SIG-M5 treated with dmso at 0.1 percent for 504 hours (cell line): ENCODE results near the gene LCP1.
"Not testable (repeated sequence)": the region's sequence is repeated elsewhere in the genome, so short reads cannot be mapped to it uniquely, and the experiment has no call there.

ENCODE experiments used
- DNase-seq: peaks from one replicate; lab custom pipeline; 2025; ENCODE audit not compliant: unreplicated experiment; lab: John Stamatoyannopoulos, UW

LCP1 gene

DNA sequence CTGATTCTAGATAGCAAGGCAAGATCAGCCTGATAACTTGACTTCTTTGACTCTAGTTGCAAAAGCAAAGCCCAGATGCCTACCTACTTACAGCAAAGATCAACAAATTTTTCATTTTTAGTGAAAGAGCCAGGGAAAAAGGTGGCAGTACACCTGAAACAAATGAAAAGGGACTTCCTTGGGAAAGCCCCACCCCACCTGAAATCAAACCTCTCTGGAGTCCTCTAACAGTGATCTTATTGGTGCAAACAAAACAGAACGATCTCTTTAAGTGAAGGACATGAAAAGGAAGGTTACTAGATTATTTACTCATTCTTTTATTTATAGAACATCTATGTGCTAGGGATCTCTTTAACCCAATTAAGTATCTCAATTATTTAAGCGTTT is 507 bp upstream of the LCP1 start:
- DNase-seq, result no peak

- DNase-seq, result no peak
These were observed 569 bp downstream of the LCP1 start for GRCh38 chr13:46181377-46181839.

GRCh38 chr13:46179969-46180763 is 1.8 kb downstream of the LCP1 start:
- DNase-seq, result no peak

GRCh38 chr13:46179491-46179908 is 2.5 kb downstream of the LCP1 start:
- peak; percentile 93 for DNase-seq

DNA sequence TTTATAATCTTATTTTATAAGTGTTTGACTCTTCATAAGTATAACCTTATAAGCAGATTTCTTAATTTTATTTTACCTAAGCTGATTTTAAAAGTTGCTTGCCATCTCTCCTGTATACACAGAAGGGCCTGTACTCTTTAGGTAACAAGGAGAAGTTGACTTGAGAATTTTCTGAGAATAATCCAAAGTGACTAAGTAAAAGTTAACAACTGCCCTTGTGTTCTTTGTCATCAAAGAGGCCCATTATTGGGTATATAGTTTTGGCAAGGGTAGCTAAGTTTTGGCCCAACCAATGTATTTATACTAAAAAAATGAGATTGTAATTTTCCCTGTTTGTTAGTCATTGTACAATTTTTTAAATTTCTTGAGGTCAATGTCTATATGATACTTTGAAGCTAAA is 3.2 kb downstream of the LCP1 start:
- no peak for DNase-seq

GRCh38 chr13:46178143-46178542 is 3.8 kb downstream of the LCP1 start:
- DNase-seq, result peak; percentile 93

DNA sequence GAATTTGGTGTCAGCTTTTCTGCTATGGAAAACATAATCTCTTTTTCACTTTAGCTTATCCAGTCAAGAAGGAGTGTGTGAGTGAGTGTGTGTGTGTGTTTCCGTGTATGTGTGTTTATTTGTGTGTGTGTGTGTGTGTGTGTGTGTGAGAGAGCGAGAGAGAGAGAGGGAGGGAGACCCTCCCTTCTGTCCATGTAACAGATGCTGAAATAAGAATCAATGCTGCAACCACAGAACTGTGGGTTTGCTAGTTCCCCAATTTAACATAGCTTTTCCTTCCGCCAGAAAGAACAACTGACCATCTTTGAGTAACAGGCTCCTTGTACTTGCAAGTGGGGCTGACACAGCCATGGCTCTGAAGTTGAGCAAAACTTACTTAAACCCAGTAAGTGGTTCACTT is 5.2 kb downstream of the LCP1 start:
- peak; percentile 97 for DNase-seq

GRCh38 chr13:46173656-46174055 is 8.3 kb downstream of the LCP1 start:
- DNase-seq, result peak; percentile 84

DNA sequence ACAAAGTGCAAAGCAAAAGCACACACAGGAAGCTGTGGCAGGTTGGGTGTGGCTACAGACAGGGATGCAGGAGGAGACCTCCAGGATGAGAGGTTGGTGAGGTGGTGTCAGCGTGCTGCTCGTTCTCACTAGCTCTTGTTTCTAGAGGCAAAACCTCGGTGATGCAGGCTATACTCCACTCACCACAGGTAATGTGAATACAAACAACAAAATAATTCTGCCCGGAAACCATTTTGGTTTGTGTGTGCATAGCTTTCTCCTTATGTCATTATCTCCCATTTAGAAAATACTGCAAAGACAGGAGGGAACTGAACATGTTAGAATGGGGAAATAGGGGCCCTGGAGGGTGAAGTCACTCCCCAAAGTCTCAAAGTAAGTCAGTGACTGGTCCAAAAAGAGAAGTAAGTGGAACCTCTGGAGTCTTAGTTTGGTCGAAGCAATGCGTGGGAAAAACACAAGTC is 9.4 kb downstream of the LCP1 start:
- DNase-seq, result peak; percentile 95

DNA sequence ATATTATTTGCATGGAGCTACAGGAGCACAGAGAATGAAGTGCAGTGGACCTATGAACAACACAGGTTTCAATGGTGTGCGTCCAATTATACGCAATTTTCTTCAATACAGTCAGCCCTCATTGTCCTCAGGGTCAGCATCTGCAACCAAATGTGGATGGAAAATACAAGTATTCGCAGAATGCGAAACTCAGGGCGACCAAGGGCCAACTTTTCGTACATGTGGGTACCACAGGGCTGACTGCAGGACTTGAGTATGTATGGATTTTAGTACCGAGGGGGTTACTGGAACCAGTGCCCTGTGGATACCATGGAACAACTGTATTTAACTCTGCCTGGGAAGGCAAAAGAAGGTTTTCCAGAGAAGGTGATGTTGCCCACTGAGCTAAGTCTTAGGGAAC is 10.2 kb downstream of the LCP1 start:
- no peak for DNase-seq

GRCh38 chr13:46171217-46171616 is 10.8 kb downstream of the LCP1 start:
- peak; percentile 94 for DNase-seq

DNA sequence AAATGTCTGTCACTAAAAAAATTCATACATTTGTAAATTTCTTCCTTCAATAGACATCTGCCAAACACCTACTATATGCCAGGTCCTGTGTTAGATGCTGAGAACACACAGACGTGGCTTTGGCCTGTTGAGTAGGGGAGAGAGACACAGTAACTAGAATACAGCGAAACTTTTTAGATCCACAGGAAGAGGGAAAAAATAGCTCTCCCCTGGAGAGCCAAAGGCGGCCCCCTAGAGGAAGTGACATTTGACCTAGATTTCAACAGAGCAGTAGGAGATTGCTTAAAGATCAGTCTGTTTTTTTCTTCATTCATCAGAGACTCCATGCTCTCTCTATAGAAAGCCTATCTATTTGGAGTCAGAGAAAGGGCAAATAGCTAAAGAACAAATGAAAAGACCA is 11.3 kb downstream of the LCP1 start:
- peak; percentile 98 for DNase-seq

GRCh38 chr13:46170268-46170667 is 11.7 kb downstream of the LCP1 start:
- DNase-seq, result no peak

DNA sequence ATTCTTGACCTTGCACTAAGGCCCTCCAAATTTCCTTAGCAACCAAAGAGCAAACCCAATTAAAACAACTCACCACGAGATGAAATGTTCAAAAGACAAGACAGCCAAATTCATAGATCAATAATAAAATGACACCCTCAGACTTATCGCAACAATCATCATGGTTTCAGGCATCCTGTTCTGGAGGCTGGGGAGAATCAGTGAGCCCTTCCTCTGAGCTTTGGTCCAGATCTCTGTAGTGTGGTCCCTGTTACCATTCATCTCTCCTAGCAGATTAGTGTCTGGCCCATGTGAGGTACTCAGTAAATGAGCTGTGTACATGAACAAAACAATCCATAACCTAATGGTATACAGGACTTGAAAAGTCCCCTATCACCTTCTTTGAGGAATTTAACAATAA is 12.2 kb downstream of the LCP1 start:
- DNase-seq, result no peak

GRCh38 chr13:46168783-46169182 is 13.2 kb downstream of the LCP1 start:
- peak; percentile 86 for DNase-seq

DNA sequence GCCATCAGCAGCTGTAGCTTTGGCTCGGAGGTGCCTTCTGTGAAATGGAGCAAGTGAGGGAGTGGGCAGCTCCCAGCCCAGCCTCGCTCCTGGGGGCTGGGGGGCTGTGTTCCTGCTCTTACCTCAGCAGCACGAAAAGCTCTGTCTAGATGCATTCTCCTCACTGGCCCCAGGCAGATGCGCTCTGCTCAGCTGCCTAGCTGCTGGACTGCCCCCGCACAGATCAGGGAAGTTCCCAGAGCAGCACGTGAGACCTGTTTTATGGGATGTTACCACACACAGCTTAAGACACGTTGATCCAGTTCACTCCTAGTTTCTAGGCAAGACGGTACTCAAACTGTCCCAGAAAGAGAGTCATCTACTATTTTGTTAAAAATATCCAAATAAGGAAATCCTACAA is 13.6 kb downstream of the LCP1 start:
- peak; percentile 96 for DNase-seq

- DNase-seq, result no peak
These were observed 14.9 kb downstream of the LCP1 start for GRCh38 chr13:46166947-46167610.

- no peak for DNase-seq
These were observed 15.8 kb downstream of the LCP1 start for GRCh38 chr13:46166224-46166584.

- DNase-seq, result no peak
These were observed 16.3 kb downstream of the LCP1 start for GRCh38 chr13:46165485-46166223.

DNA sequence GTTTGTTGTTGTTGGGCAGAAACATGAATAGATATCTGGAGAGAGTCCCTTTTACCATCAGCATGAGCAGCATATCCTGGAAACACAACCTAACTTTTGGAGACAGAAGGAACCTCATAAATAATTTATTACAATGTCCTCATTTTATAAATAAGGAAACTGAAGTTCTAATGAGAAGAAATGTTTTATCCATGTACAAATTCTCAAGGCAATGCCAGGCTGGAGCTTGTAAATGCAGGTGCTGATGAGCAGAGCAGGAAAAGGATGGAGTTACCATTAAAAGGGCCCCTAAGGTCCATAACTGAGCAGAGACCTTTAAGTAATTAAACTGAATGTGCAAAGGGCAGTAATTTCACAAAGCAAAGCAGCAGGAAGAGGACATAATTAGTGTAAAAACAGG is 17.3 kb downstream of the LCP1 start:
- DNase-seq, result no peak

- not testable (repeated sequence) for DNase-seq
These were observed 19.2 kb downstream of the LCP1 start for GRCh38 chr13:46162741-46163140.
